ENCODE measurements around the gene CRTC1. TPM values are rescaled to one million over a fixed set of nuclear protein-coding genes. Genes with fewer than 3 reads are reported as not detected.

Gene CRTC1
- total and polyA plus RNA-seq, 11 donors, result 3.8 to 10.2 (median 7.2) TPM

DNA sequence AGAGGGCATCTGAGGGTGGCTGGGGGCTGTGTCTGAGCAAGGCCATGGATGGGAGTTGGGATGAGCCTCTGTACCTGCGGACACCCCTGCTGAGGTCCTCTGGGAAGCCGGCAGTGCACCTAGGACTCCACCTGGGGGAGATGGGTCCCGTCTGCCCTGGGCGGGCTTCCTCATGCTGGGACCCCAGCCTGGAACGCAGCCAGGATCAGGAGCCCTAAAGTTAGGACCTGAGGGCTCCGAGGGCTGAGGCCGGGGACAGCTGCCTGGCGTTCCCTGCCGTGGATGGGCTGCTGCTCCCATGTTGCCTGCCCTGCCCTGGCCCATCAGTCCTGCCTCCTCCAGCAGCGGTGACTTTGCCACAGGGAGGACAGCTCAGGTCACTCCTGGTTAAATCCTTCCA, 26.1 kb downstream of the CRTC1 start:
- ATAC-seq (no peak), DNase-seq (no peak)
- intact Hi-C loops (cut with DNase I), result no loop called here
- Histone ChIP-seq H3K4me3 (no peak overlapping the region), H3K27me3 (no peaks in the 10 kb centered on the region), H3K36me3 (no peaks in the 10 kb centered on the region), H3K27ac (no peak overlapping the region), H3K9me3 (no peaks in the 10 kb centered on the region), H3K4me1 (peaks cover 0 to 24% (median 10%) of the 10 kb centered on the region in 12 donors)
- WGBS, 4 donors, result 94 to 96% (median 96%) methylated on average over 4 to 10 of the region's 10 CpGs
- TF ChIP-seq POLR2A (IDR thresholded peaks at IDR 0.05), result no peak
- TF ChIP-seq, protein P1, sequence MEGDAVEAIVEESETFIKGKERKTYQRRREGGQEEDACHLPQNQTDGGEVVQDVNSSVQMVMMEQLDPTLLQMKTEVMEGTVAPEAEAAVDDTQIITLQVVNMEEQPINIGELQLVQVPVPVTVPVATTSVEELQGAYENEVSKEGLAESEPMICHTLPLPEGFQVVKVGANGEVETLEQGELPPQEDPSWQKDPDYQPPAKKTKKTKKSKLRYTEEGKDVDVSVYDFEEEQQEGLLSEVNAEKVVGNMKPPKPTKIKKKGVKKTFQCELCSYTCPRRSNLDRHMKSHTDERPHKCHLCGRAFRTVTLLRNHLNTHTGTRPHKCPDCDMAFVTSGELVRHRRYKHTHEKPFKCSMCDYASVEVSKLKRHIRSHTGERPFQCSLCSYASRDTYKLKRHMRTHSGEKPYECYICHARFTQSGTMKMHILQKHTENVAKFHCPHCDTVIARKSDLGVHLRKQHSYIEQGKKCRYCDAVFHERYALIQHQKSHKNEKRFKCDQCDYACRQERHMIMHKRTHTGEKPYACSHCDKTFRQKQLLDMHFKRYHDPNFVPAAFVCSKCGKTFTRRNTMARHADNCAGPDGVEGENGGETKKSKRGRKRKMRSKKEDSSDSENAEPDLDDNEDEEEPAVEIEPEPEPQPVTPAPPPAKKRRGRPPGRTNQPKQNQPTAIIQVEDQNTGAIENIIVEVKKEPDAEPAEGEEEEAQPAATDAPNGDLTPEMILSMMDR (IDR thresholded peaks at IDR 0.05), result no peak

DNA sequence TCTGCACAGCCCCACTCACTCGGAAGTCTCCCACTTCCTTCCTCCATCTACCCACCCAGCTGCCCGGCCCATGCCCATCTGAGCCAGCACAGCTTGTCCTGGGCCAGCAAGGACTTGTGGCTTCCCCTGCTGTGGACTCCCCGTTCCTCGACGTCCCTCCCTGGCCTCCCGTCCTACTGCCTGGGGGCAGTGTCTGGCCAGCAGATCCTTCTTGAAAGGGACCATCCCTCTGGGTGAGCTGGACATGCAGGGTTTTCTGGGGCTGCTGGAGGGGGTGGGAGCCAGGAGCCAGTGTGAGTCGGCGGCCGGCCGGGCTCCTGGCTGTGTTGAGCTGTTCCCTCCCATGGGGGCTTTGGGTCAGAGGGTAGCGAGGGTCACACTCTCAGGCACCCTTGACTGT, 26.7 kb downstream of the CRTC1 start:
- Histone ChIP-seq H3K4me3 (no peak overlapping the region), H3K36me3 (no peaks in the 10 kb centered on the region), H3K9me3 (no peaks in the 10 kb centered on the region), H3K4me1 (peaks cover 0 to 24% (median 10%) of the 10 kb centered on the region in 12 donors), H3K27me3 (no peaks in the 10 kb centered on the region), H3K27ac (no peak overlapping the region)
- 74 to 86% (median 78%) methylated on average over 11 of the region's 11 CpGs for WGBS, 4 donors
- intact Hi-C loops (cut with DNase I), result no loop called here
- TF ChIP-seq POLR2A (IDR thresholded peaks at IDR 0.05), result no peak
- TF ChIP-seq, protein P1 (IDR thresholded peaks at IDR 0.05), result no peak
- ATAC-seq (no peak), DNase-seq (no peak)

DNA sequence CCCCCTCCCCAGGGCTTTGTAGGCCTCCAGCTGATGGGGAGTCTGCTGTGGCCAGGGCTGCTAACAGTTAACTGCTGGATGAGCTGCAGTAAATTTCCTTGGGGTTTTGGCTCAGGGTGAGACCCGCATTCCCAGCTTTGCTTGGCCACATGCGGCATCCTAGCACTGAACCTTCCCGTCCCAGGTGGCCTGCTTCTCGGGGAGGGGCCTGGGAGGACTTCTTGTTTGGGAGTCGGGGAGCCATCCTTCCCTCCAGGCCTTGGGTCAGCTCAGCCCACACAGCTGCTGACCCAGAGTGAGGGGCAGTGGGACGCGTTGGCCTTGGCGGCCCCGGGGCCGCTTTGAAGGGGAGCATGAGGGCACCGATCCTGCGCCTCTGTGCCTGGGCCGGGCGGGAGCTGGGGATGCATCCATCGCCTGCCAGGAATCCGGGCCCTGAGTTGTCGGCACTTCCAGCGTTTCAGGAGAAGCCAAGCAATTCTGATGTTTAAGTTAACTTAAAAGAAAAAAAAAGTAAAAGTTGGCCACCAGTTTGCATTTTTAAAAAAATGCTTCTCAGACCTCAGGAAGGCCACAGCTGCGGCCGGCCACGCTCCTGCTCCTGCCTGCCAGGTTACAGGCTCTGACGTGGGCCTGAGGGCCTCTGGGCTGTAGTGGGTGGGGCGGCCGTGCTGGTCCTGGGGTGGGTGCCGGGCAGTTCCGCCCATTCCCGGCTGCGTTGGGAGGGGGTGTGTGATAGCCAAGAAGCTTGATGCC, 27.7 kb downstream of the CRTC1 start:
- Histone ChIP-seq H3K4me3 (peak overlapping the region in 1 of 12 donors; percentile 7), H3K4me1 (peaks cover 0 to 24% (median 10%) of the 10 kb centered on the region in 12 donors), H3K27me3 (no peaks in the 10 kb centered on the region), H3K9me3 (no peaks in the 10 kb centered on the region), H3K27ac (no peak overlapping the region), H3K36me3 (no peaks in the 10 kb centered on the region)
- DNase-seq, result peak in 3 of 5 donors; percentile 31 to 73 (median 69)
- peak in 3 of 4 donors; percentile 40 to 68 (median 58) for ATAC-seq
- 79 to 85% (median 82%) methylated on average over 27 to 28 of the region's 28 CpGs for WGBS, 4 donors
- intact Hi-C loops (cut with DNase I), result no loop called here
- TF ChIP-seq, protein P1 (IDR thresholded peaks at IDR 0.05), result no peak
- no peak for TF ChIP-seq POLR2A (IDR thresholded peaks at IDR 0.05)

- Histone ChIP-seq H3K4me1 (peaks cover 0 to 24% (median 10%) of the 10 kb centered on the region in 12 donors), H3K36me3 (no peaks in the 10 kb centered on the region), H3K27ac (no peak overlapping the region), H3K27me3 (no peaks in the 10 kb centered on the region), H3K4me3 (no peak overlapping the region), H3K9me3 (no peaks in the 10 kb centered on the region)
- DNase-seq, result no peak
- TF ChIP-seq, protein P1 (IDR thresholded peaks at IDR 0.05), result no peak
- no peak for TF ChIP-seq POLR2A (IDR thresholded peaks at IDR 0.05)
- ATAC-seq, result no peak
- WGBS, 4 donors, result 89 to 91% (median 90%) methylated on average over 3 of the region's 3 CpGs
- intact Hi-C loops (cut with DNase I), result no loop called here
These were observed 28.4 kb downstream of the CRTC1 start for GRCh38 chr19:18711893-18712292.

Data from heart left ventricle (tissue), 16 donors.